NCI-H345 treated with DMSO at 0.1 percent for 48 hours (cell line): ENCODE data around the gene MROH7.

Experiments
- DNase-seq: peaks from one replicate; lab custom pipeline; 2025; ENCODE audit not compliant: unreplicated experiment; lab: John Stamatoyannopoulos, UW

Gene MROH7

DNA sequence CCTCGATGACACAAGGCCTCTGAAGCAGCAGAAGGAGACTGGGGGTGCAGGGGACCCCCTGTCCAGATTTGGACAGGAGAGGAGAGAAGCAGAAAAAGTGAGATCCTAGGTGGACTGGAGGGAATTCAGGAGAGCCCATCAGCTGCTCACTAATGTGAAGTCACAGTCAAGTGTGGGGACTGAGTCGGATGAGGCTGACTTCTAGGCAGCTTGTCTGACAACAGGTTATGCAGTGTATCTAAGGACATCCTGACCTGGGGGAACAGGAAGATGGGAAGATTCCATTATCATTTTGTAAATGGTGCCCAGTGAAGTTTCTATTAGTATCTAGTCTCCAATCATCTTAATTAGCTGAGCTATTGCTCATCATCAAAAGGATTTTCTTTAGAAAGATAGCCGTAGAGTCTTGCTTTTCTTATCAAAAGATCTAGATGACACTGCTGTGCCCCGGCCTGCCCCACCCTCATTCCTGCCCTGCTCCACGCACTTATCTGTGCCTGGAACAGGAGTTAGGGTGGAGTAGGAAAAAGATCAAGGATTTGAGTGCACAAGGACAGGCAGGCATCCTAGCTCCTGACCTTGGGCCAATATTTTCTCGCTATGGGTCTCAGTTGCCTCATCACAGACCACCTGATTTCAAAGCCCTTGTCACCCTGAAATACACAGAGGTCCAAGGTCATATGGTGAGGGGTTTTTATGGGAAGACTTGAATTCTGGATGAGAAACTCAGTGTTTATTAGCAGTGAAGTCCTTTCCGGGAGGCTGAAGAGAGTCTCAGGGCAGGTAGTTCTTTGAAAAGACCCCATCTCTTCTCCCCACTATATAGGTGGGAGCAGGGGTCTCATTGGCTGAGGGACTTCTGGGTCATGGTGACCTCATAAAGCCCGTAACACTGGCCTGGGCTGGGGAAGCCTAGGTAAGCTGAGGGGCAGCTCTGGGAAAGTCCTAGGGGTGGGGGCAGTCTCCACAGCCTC is at the start of gene MROH7:
TSS of gene MROH7 (plus strand) at position 924 of the 974 bp plus-strand sequence. CDS start 11,141 bp downstream, outside the sequence.
- DNase-seq = no peak

DNA sequence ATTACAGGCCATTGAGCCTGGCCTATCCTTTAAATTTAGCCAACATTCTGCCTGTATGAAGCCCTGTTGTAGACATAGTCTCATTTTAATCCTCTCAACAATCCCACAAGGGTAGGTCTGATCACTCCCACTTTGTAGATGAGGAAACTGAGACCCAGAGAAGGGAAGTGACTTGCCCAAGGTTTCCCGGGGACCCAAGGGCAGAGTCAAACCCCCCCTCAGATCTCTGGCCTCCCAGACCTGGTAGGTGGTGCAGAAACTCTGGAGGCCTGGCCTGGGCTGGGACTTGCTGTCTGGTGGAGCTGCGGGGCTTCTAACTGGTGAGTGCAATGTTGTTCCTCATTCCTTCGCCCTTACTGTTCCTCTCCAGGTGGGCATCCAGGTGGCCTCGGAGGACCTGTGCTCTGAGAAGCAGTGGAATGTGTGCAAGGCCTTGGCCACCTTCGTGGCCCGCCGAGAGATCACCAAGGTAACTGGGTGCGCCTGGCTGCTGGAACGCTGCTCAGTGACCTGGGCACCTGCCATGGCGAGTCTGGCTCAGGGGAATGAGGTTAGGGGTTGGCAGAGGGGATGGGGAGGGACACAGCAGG is 47.9 kb upstream of the MROH7 start:
- DNase-seq = no peak

DNA sequence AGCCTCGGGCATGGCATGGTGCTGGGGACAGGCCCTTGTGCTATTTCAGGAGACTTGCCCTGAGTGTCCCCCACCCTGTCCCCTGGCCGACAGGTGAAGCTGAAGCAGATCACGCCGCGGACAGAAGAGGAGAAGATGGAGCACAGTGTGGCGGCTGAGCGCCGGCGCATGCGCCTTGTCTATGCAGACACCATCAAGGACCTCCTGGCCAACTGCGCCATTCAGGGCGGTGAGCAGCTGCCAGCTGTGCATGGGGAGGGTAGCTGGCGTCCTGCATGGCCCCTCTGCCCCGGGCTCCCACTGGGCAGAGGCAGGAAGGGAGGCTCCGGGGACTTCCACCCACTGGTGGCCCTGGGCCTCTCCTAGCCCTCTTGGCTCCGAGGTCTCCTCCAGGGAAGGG is 47.1 kb upstream of the MROH7 start:
- no peak for DNase-seq

DNA sequence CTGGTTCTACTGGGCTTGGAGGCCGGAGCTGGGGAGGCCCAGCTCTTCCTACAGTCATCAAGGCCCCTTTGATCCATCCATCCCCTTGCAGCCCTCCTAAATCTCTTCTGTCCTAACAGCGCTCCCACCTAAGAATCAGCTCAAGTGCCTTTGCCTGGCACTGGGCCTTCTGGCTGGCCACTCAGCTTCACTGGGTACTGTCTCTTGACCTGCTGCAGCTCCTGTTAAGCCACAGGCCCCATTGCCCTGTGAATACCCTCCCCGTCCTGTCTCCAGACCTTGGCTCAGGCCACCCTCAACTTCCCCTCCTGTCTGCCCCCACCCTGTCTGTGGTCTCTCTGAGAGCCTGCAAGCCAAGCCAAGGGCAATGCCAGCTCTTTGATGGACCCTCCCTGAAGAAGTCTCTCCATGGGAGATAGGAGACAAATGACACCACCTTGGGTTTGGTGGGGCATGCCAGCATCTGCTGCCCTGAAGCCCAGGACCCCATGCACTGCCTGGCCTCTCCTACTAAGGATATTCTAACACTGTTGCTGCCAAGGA is 45.6 kb upstream of the MROH7 start:
- DNase-seq = no peak

DNA sequence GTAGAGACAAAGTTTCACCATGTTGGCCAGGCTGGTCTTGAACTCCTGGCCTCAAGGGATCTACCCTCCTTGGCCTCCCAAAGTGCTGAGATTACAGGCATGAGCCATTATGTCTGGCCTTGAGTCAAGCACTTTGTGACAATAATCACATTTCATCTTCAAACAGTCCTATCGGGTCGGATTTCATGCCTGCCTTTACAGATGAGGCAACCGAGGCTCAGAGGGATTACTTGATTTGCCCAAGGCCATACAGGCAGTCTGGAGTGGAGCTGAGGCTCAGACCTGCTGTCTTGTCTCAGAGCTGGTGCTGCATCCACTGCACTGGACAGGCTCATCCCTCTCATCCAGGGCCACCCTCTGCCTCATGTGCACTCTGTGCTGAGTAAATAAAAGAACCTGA is 44.8 kb upstream of the MROH7 start:
- DNase-seq = no peak

DNA sequence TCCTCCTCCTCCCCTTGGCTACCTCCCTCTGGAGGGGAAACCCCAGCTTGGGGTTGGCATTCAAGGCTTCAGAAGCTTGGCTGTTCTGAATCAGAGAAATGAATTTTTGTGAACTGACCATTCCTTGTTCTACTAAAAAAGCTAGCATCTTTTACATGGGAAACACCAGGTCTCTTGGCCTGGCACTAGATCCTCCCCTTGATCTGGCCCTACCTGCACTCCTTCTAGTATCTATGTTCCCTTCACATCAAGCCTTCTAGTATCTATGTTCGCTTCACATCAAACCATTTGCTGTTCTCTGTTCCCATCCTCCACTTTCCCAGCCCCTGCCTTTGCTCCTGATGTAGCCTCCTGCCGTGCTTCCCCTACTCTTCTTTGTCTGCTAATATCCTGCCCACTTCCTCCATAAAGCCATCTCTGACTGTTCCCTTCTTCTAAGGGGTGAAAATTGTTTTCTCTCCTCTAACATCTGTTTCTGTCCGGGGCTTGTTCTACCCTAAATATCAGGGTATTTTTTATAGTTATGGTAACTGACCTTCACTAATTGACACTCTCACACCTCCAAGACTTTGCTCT is 44.0 kb upstream of the MROH7 start:
- DNase-seq = no peak

DNA sequence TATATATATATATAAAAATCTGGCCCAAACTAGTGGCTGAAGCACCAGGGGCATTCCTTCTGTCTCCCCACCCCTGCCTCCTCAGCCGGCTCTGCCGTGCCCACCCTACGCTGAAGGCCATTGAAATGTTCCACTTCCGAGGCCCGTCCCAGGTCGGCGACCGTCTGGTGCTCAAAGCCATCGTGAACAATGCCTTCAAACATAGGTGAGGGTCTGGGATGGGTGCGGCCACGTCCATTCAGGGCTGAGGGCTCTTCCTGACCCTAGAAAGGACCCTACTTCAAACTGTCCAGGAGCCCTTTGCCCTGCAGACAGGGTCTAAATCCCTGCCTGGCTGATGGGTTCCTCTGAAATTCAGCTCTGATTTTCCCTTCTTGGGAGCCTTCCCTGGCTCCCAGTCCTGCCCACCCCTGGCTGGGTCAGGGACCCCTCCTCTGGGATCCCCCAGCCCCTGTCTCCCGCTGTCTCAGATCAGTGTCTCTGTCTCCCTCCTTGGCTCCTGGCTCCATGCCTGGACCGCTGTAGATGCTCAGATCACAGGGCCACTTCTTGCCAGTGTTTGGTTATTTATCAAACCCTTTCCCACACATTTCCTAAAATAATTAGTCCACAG is 42.3 kb upstream of the MROH7 start:
- no peak for DNase-seq

DNA sequence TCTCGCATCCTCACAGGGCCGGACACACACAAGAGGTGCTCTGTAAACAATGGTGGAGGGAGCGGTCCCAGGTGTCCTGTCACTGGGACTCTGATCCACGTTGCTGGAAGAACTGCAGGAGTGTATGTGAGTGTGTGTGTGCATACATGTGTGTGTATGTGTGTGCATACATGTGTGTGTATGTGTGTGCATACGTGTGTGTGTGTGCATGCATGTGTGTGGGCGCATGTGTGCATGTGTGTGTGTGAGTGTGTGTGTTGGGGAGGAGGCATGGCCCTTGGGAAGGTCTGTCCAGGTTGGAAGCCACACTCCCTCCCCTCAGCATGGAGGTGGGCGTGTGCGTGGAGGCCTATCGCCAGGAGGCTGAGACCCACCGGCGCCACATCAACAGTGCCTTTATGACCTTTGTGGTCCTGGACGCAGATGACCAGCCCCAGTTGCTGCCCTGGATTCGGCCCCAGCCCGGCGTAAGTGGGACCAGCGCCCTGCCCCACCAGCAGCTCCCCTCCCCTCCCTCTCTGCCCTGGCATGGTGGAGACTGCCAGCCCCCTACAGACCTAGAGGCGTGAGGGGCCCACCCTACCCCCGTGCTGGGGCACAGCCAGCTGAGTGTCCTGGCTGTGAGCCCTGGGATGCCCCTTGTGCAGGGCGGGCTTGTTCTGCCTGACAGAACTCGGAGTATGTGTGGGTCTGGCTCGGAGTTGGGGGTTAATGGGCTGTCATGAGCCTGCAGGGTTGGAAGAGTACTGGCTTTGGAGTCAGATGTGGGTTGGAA is 40.5 kb upstream of the MROH7 start:
- DNase-seq = no peak

DNA sequence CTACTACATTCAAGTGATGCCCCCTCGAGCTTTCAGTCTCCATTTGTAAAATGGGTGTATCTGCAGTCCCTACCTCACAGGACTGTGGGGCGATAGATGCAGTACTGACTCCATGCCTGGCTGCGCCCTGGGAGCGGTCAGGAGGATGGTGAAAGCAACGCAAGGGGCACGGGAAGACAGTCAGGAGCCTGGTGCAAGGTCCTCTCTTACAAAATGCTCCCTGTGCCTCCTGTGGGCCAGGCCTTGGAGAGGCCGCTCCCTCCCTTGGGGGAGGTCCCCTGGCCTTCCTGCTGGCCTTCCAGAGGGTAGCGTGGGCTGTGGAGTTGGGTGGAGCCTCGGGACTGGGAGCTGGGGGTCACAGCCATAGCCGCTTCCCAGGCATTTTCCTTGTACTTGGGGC is 39.9 kb upstream of the MROH7 start:
- no peak for DNase-seq

DNA sequence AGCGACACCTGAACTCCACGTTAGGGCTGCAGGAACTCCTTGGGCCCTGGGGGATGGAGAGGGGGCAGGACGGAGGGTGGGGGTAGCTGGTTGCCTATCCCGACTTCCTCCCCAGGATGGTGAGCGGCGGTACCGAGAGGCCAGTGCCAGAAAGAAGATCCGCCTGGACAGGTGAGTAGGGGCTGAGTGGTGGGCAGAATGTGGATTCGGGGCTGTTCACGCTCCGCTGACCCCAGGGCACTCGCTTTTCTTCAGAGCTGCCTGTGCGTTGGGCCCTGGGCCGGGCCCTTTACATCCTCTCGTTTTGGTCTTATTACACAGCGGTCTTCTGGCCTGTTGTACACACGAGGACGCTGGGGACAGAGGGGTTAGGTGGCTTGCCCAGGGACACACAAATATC is 39.0 kb upstream of the MROH7 start:
- DNase-seq = no peak

DNA sequence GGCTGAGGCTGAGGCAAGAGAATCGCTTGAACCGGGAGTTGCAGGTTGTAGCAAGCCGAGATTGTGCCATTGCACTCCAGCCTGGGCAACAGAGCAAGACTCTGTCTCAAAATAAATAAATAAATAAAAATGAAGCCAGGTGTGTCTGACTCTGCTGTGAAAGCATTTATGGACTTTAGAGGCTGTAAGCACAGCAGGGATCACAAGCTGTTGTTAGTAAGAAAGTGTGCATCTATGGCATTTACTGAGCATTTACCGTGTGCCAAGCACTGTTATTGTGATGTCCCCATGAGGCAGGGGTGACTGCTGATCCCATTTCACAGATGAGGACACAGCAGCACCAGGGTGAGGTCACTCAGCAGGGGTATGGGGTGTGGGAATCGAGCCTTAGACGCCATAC is 38.3 kb upstream of the MROH7 start:
- DNase-seq = no peak

DNA sequence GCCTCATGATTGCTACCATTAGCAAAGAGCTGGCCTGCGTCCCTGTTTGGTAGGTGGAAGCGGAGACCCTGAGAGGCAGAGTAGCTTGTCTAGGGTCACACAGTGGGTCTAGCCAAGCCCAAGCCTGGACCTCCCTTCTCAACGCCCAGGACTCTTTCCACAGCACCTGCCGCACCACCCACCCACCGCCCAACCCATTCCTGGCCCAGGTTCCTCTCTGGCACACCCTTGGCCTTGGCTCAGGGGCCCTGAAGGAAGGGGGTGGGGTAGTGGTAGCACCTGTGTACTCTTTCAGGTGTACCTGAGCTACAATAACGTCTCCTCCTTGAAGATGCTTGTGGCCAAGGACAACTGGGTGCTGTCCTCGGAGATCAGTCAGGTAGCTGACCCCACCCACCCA is 37.5 kb upstream of the MROH7 start:
- DNase-seq = no peak

DNA sequence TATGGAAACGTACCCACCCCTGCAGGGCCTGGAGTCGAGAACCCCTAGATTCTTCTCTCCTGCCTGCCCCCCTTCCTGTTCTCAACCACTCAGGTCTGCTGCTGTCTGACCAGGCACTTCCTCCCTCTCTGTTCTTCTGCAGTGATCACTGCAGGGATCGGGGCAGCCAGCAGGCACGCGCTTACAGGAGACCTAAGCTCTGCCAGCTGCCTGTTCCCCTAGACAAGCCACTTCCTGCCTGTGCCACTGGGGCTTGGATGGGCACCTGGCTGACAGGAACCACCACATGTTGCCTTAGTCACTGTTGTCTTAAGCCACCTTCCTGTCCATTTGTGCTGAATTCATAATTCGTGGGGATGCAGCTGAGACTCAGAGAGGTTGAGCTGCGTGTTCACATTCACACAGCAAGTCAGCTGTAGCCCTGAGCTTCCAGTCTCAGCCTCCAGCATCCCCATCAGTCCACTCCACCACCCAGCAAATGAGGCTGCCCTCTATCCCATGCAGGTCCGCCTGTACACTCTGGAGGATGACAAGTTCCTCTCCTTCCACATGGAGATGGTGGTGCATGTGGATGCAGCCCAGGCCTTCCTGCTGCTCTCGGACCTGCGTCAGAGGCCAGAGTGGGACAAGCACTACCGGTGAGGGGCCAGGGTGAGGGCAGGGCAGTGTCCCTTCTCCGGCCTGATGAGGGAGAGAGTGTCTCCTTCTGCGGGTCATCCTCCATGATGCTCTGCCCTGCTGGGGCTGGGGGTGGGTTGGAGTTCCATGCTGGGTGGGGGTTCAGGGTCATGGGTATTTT is 36.8 kb upstream of the MROH7 start:
- no peak for DNase-seq

DNA sequence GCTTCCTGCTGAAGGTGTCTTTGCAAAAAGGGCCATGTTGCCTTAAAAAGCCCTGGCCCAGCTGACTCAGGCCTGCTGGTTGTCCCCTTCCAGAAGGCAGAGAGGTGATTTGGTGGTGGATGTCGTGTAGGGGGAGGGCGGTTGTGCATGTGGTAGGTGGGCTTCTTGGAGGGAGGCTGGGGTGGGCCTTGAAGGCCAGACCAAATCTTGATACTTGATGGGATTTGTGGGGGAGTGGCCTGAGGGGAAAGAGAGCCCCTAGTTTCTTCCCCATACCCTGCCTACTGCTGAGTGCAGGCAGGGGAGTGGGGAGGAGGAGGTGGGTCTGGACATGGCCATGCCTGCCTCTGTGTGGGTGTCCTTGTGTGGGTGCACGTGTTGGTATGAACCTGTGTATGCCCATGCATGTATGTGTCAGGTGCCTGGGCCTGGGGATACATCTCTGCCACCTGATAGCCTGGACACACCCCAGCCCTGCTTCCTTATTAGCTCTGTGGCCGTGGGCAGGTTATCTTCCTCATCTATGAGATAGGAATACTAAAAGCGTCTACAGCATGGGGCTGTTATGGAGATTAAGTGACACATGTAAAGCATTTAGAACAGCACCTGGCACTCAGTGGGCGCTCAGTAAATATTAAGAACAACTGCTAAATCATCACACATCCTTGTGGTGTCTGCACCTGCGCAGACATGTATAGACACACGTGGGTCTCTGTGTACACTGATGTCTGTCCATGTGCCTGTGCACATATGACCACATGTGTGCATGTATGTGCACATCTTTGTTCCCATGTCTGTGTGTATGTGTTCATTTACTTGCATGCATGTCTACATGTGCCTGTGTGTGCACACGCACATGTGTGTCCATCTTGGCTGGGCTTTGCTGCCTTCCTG is 35.2 kb upstream of the MROH7 start:
- peak; percentile 50 for DNase-seq

DNA sequence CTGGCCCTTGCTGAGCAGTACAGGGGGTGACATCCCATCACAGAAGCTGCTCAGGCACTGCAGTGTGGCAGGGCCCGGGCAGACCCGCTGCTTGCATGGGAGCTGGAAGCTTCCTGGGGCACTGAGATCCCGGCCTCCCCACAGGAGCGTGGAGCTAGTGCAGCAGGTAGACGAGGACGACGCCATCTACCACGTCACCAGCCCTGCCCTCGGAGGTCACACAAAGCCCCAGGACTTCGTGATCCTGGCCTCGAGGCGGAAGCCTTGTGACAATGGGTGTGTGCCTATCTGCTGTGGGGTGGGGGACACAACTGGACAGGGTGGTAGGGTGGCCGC is 34.6 kb upstream of the MROH7 start:
- no peak for DNase-seq

DNA sequence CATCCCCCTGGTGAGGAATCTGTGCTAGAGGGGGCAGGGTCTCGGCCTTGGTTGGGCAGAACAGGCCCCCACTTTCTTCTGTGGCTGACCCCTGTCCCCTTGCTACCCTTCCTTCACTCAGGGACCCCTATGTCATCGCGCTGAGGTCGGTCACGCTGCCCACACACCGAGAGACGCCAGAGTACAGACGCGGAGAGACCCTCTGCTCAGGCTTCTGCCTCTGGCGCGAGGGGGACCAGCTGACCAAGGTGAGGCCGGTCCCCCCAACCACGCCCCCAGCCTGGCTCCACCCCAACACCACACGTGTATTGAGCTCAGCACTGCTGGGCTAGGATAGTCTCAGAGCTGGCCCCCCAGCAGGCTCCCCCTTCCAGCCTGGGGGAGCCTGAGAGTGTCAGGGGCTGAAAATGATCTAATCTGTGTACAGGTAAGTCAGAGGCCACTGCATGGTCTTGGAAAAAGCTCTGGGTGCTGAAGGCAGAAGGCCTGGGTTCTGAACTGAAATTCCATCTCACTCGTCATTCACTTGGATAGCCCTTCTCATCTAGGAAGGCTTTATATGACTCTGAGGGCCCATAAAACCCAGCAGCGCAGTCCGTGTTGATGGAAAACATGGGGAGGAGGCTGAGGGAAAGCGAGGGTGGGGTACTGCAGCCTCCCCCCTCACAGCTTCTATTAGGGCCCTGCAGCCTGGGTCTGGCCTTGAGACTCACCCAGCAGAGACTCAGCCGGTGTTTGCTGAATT is 33.6 kb upstream of the MROH7 start:
- no peak for DNase-seq

DNA sequence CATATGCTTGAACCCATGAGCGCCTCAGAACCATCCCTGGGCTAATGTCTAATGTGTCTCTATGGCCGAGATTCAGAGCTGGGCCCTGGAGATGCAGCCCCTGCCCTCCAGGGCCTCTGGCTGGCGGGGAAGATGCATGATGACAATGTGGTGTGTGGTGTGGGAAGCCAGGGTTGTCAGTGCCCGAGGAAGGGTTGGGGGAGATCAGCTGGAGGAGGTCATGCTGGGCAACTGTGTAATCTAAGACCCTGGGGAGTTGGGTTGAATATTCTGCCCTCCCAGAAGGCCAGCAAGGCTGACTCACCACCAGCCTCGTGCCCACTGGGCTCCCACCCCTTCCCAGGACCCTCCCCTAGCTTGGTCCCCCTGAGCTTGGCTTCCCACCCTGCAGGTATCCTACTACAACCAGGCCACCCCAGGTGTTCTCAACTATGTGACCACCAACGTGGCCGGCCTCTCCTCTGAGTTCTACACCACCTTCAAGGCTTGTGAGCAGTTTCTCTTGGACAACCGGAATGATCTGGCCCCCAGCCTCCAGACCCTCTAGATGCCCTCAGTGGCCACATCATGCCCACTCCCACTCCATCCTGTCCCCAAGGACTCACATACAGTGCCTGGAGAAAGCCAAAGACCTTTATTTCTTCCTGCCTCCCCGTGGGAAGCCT is 32.9 kb upstream of the MROH7 start:
- DNase-seq = no peak
